ENCODE measurements around the gene IDH3A.
A peak's percentile ranks its signal among the peaks of the same experiment; 100 is the strongest.

The IDH3A gene

GRCh38 chr15:78208887-78209645, 59.9 kb downstream of the IDH3A start:
- TF ChIP-seq POLR2A (IDR thresholded peaks at IDR 0.05; ENCODE audit: extremely low read depth, insufficient read length), result no peak

GRCh38 chr15:78209646-78210348, 60.6 kb downstream of the IDH3A start:
- TF ChIP-seq POLR2A (IDR thresholded peaks at IDR 0.05; ENCODE audit: extremely low read depth, insufficient read length) (no peak), MYC (IDR thresholded peaks at IDR 0.05; ENCODE audit: low read depth, low read length) (no peak), CTCF (IDR thresholded peaks at IDR 0.05; ENCODE audit: low read depth, low read length) (no peak), MAX (IDR thresholded peaks at IDR 0.05; ENCODE audit: low read depth, low read length) (no peak)
- no peak for DNase-seq (ENCODE audit: low read depth)
- no peak overlapping the region for H3K4me3 ChIP-seq (ENCODE audit: low read depth, low read length)

More at GRCh38 chr15:78208887-78209645, 59.9 kb downstream of the IDH3A start:
- peak; percentile 25 for DNase-seq (ENCODE audit: low read depth)
- H3K4me3 ChIP-seq (ENCODE audit: low read depth, low read length), result no peak overlapping the region

- TF ChIP-seq POLR2A (IDR thresholded peaks at IDR 0.05; ENCODE audit: extremely low read depth, insufficient read length), result no peak
- TF ChIP-seq CTCF (IDR thresholded peaks at IDR 0.05; ENCODE audit: low read depth, low read length), result no peak
- TF ChIP-seq MAX (IDR thresholded peaks at IDR 0.05; ENCODE audit: low read depth, low read length), result no peak
- TF ChIP-seq MYC (IDR thresholded peaks at IDR 0.05; ENCODE audit: low read depth, low read length), result no peak
- DNase-seq (ENCODE audit: low read depth), result no peak
- no peak overlapping the region for H3K4me3 ChIP-seq (ENCODE audit: low read depth, low read length)
These were observed 61.2 kb downstream of the IDH3A start for GRCh38 chr15:78210349-78210717.

GRCh38 chr15:78211189-78211921, 62.2 kb downstream of the IDH3A start:
- TF ChIP-seq MAX (IDR thresholded peaks at IDR 0.05; ENCODE audit: low read depth, low read length), result no peak
- no peak for TF ChIP-seq CTCF (IDR thresholded peaks at IDR 0.05; ENCODE audit: low read depth, low read length)
- TF ChIP-seq POLR2A (IDR thresholded peaks at IDR 0.05; ENCODE audit: extremely low read depth, insufficient read length), result no peak
- TF ChIP-seq MYC (IDR thresholded peaks at IDR 0.05; ENCODE audit: low read depth, low read length), result no peak
- DNase-seq (ENCODE audit: low read depth), result peak; percentile 46
- no peak overlapping the region for H3K4me3 ChIP-seq (ENCODE audit: low read depth, low read length)

GRCh38 chr15:78212008-78212407, 62.8 kb downstream of the IDH3A start:
- no peak overlapping the region for H3K4me3 ChIP-seq (ENCODE audit: low read depth, low read length)
- DNase-seq (ENCODE audit: low read depth), result peak; percentile 56
- no peak for TF ChIP-seq POLR2A (IDR thresholded peaks at IDR 0.05; ENCODE audit: extremely low read depth, insufficient read length)
- no peak for TF ChIP-seq MYC (IDR thresholded peaks at IDR 0.05; ENCODE audit: low read depth, low read length)

- no peak overlapping the region for H3K4me3 ChIP-seq (ENCODE audit: low read depth, low read length)
- peak; percentile 75 for TF ChIP-seq MYC (IDR thresholded peaks at IDR 0.05; ENCODE audit: low read depth, low read length)
- no peak for TF ChIP-seq POLR2A (IDR thresholded peaks at IDR 0.05; ENCODE audit: extremely low read depth, insufficient read length)
- no peak for TF ChIP-seq CTCF (IDR thresholded peaks at IDR 0.05; ENCODE audit: low read depth, low read length)
- TF ChIP-seq MAX (IDR thresholded peaks at IDR 0.05; ENCODE audit: low read depth, low read length), result 0 out of 2 replicates have a peak, but pooled peaks have one; percentile 32
- DNase-seq (ENCODE audit: low read depth), result peak; percentile 96
These were observed 63.6 kb downstream of the IDH3A start for GRCh38 chr15:78212546-78213424.

Measured in NB4 (cell line).